NCI-H146 treated with DMSO at 0.1 percent for 48 hours (cell line): ENCODE results near the gene KCNQ5.

Experiments
- DNase-seq: peaks from one replicate; lab custom pipeline; 2025; ENCODE audit not compliant: unreplicated experiment; lab: John Stamatoyannopoulos, UW

Gene KCNQ5

GRCh38 chr6:72792692-72793091, 170.8 kb downstream of the KCNQ5 start:
- DNase-seq: no peak

- no peak for DNase-seq
Observed at GRCh38 chr6:72793641-72794395, 172.0 kb downstream of the KCNQ5 start.

- DNase-seq: no peak
Observed at GRCh38 chr6:72798196-72798595, 176.3 kb downstream of the KCNQ5 start.

GRCh38 chr6:72809746-72810379, 188.0 kb downstream of the KCNQ5 start:
- DNase-seq: no peak

- no peak for DNase-seq
Observed at GRCh38 chr6:72810571-72811280, 188.9 kb downstream of the KCNQ5 start.

GRCh38 chr6:72811971-72812421, 190.1 kb downstream of the KCNQ5 start:
- DNase-seq: no peak

- no peak for DNase-seq
Observed at GRCh38 chr6:72813807-72814596, 192.1 kb downstream of the KCNQ5 start.

GRCh38 chr6:72816022-72816421, 194.2 kb downstream of the KCNQ5 start:
- no peak for DNase-seq

GRCh38 chr6:72817208-72817607, 195.3 kb downstream of the KCNQ5 start:
- no peak for DNase-seq

- DNase-seq: no peak
Observed at GRCh38 chr6:72819609-72820008, 197.7 kb downstream of the KCNQ5 start.

- DNase-seq: no peak
Observed at GRCh38 chr6:72820153-72820552, 198.3 kb downstream of the KCNQ5 start.

GRCh38 chr6:72820906-72821305, 199.0 kb downstream of the KCNQ5 start:
- DNase-seq: no peak

- DNase-seq: no peak
Observed at GRCh38 chr6:72822023-72822422, 200.2 kb downstream of the KCNQ5 start.

GRCh38 chr6:72822691-72823090, 200.8 kb downstream of the KCNQ5 start:
- DNase-seq: no peak

GRCh38 chr6:72824833-72825232, 203.0 kb downstream of the KCNQ5 start:
- no peak for DNase-seq

GRCh38 chr6:72825315-72825911, 203.5 kb downstream of the KCNQ5 start:
- no peak for DNase-seq

- DNase-seq: no peak
Observed at GRCh38 chr6:72826037-72826436, 204.2 kb downstream of the KCNQ5 start.

GRCh38 chr6:72826744-72827438, 205.0 kb downstream of the KCNQ5 start:
- DNase-seq: no peak

- no peak for DNase-seq
Observed at GRCh38 chr6:72828904-72829303, 207.0 kb downstream of the KCNQ5 start.

GRCh38 chr6:72832271-72832670, 210.4 kb downstream of the KCNQ5 start:
- no peak for DNase-seq
